HG02798 (cell line): Measurements from ENCODE around the gene OR10C1.
"Not testable (repeated sequence)": the region's sequence is repeated elsewhere in the genome, so short reads cannot be mapped to it uniquely, and the experiment has no call there.

Experiments
- ATAC-seq: cut with Tn5 transposase; IDR thresholded peaks from one replicate; pipeline ENCODE4 v1.9.1; 2021; ENCODE audit warnings: mild to moderate bottlenecking; ENCODE audit not compliant: unreplicated experiment, poor library complexity

Gene OR10C1

GRCh38 chr6:29439006-29439405 lies at the start of gene OR10C1:
TSS of gene OR10C1 (plus strand) at chr6:29439306. CDS start at chr6:29440016, 710 bp downstream.
- ATAC-seq = no peak

- no peak for ATAC-seq
Measured at GRCh38 chr6:29395331-29395730, 43.8 kb upstream of the OR10C1 start, which contains the start of gene OR12D2. TSS of gene OR12D2 (plus strand) at chr6:29395631. CDS start at chr6:29396700, 1,069 bp downstream.

- no peak for ATAC-seq
Measured at GRCh38 chr6:29399525-29399924, 39.6 kb upstream of the OR10C1 start.

- no peak for ATAC-seq
Measured at GRCh38 chr6:29403801-29404200, 35.3 kb upstream of the OR10C1 start.

GRCh38 chr6:29414588-29414987 lies 24.5 kb upstream of the OR10C1 start, which contains the start of gene OR12D1:
TSS of gene OR12D1 (plus strand) at chr6:29414928.
- ATAC-seq = no peak

GRCh38 chr6:29419516-29419915 lies 19.6 kb upstream of the OR10C1 start:
- no peak for ATAC-seq

GRCh38 chr6:29424168-29424567 lies 14.9 kb upstream of the OR10C1 start:
- no peak for ATAC-seq

GRCh38 chr6:29424575-29424974 lies 14.5 kb upstream of the OR10C1 start:
- ATAC-seq = no peak

- ATAC-seq = no peak
Measured at GRCh38 chr6:29425075-29425474, 14.0 kb upstream of the OR10C1 start.

GRCh38 chr6:29426654-29427053 lies 12.5 kb upstream of the OR10C1 start:
- no peak for ATAC-seq

- ATAC-seq = not testable (repeated sequence)
Measured at GRCh38 chr6:29436730-29437129, 2.4 kb upstream of the OR10C1 start.

- ATAC-seq = no peak
Measured at GRCh38 chr6:29442719-29443118, 3.6 kb downstream of the OR10C1 start.

- ATAC-seq = not testable (repeated sequence)
Measured at GRCh38 chr6:29444031-29444430, 4.9 kb downstream of the OR10C1 start.

GRCh38 chr6:29447670-29448069 lies 8.6 kb downstream of the OR10C1 start:
- no peak for ATAC-seq

- no peak for ATAC-seq
Measured at GRCh38 chr6:29451471-29452193, 12.5 kb downstream of the OR10C1 start.

- no peak for ATAC-seq
Measured at GRCh38 chr6:29456971-29457370, 17.9 kb downstream of the OR10C1 start, which contains the start of the genes OR11A1 and OR2H1. TSS of gene OR11A1 (minus strand) at chr6:29457071. CDS start at chr6:29427641, 29,430 bp downstream. TSS of gene OR2H1 (plus strand) at chr6:29457155. CDS start at chr6:29461770, 4,615 bp downstream.

- no peak for ATAC-seq
Measured at GRCh38 chr6:29461021-29461814, 22.1 kb downstream of the OR10C1 start.

GRCh38 chr6:29462022-29462421 lies 22.9 kb downstream of the OR10C1 start:
- no peak for ATAC-seq

- ATAC-seq = no peak
Measured at GRCh38 chr6:29465279-29465678, 26.2 kb downstream of the OR10C1 start.

- ATAC-seq = no peak
Measured at GRCh38 chr6:29465801-29466200, 26.7 kb downstream of the OR10C1 start.

GRCh38 chr6:29466241-29466640 lies 27.1 kb downstream of the OR10C1 start:
- no peak for ATAC-seq
